Measurements from ENCODE around the gene PPARA. TPM values are rescaled to one million over a fixed set of nuclear protein-coding genes. Genes with fewer than 3 reads are reported as not detected.
"Not testable (repeated sequence)": the region's sequence is repeated elsewhere in the genome, so short reads cannot be mapped to it uniquely, and the experiment has no call there.

The PPARA gene
- total RNA-seq, 1 donor from 2014 or later: 7.9 TPM

DNA sequence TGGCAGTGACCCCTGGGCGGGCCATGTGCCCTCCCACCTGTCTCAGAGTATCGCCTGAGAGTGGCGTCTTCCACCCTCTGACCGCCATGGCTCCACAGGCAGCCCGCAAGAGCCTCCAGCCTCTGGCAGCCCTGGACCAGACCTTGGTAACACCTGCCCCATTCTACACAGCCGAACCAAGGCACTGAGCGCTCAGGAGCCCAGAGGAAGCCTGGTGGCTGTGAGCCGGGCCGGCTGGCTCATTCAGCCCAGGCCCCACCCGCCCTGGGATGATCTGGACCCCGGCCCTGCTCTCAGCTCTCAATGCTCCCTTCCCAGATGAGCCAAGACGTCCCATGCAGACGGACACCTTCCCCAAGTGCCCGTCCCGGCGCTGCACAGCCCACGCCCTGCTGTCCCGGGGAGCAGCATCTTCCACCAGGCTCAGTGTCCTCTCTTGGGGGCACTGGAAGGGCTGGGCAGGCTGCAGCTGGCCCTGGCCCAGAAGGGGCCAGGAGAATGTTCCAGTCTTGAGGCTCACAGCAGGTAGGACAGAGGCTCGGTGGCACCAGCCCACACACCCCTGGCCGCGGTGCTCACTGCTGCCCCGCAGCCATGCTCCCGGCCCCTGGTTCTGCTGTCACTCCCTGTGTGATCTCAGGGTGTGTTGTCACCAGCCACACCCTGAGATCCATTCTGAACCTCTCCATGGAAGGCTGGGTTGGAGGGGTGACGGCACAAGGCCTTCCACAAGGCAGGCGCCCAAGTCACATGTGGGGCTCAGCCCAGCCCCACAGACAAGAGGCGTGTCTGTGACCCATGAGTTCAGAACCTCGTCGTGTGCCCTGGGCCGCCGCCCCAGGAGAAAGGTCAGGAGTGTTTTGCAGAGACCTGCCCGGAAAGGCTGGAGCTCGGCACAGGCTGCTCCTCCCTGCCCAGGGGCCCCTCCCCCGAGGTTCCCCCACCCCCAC lies 24.2 kb upstream of the PPARA start:
- no peak for DNase-seq (ENCODE audit: low read depth in 2 of 2)

- no peak for DNase-seq (ENCODE audit: low read depth in 2 of 2)
Observed at GRCh38 chr22:46126853-46127385, 23.4 kb upstream of the PPARA start.

GRCh38 chr22:46127556-46127955 lies 22.8 kb upstream of the PPARA start:
- DNase-seq (ENCODE audit: low read depth in 2 of 2): no peak

GRCh38 chr22:46128606-46129005 lies 21.7 kb upstream of the PPARA start:
- no peak for DNase-seq (ENCODE audit: low read depth in 2 of 2)

GRCh38 chr22:46129390-46130041 lies 20.8 kb upstream of the PPARA start:
- DNase-seq (ENCODE audit: low read depth in 2 of 2): no peak

- DNase-seq (ENCODE audit: low read depth in 2 of 2): no peak
Observed at GRCh38 chr22:46131151-46131587, 19.2 kb upstream of the PPARA start.

GRCh38 chr22:46132193-46132829 lies 18.0 kb upstream of the PPARA start:
- DNase-seq (ENCODE audit: low read depth in 2 of 2): not testable (repeated sequence)

DNA sequence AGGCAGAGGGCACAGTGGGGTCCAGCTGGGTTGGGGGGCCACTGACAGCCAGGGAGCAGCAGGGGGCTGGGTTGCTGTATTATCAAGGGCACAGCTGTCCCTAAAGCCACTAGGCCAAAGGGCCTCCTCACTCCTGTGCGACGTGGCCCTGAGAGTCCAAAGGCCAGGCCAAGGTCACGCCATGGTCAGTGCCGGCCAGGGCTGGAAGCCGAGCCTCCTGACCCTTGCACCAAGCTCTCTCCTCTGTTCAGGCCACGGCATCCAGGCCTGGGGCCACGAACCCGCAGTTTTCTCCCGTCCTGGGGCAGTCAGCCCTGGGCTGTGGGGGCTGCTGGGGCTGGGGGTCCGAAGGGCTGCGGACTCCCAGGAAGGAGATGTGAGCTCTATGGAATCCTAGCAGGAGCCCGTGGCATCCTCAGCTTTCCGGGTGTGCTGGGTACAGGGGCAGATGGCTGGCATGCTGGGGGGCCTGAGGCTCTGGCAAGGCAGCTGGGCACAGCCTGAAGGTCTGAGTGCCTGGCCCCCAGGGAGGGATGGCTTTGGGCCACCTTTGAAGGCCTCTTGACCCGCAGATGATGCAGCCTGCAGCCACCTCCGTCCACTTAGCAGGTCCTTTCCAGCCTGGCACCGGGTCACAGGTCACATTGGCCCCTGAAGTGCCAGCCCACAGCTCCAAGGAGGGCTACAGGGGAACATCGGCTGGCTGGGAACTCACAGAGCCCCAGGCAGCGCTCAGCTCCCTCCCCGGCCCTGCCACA lies 17.3 kb upstream of the PPARA start:
- DNase-seq (ENCODE audit: low read depth in 2 of 2): no peak

GRCh38 chr22:46133588-46133855 lies 16.8 kb upstream of the PPARA start:
- no peak for DNase-seq (ENCODE audit: low read depth in 2 of 2)

DNA sequence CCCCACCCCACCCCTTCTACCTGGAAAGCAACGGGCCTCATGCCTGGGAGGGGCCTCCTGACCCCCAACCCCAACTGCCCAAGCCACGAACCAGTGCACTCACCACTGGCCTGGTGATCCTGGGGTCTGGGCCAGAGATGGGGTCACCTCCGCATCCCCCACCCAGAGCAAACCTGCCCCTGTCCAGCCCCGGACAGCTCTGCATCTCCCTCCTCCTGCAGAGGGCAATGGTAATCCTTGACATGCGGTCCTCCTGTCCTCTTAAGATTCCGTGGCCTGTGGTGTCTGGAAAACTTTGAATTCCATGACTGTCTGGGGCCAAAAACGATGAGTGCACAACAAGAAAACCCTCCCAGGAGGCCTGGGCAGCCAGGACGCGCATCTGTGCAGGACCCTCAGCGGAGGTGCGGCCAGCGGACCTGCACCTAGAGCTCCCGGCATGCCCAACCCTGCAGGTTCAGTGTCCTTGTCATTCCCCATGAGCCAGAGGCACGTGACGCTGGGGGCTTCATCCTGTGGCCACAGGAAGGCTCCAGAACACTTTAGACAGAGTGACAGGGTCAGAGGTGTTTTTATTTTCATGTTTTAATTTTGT lies 16.1 kb upstream of the PPARA start:
- no peak for DNase-seq (ENCODE audit: low read depth in 2 of 2)

- DNase-seq (ENCODE audit: low read depth in 2 of 2): no peak
Observed at GRCh38 chr22:46135611-46136485, 14.5 kb upstream of the PPARA start.

DNA sequence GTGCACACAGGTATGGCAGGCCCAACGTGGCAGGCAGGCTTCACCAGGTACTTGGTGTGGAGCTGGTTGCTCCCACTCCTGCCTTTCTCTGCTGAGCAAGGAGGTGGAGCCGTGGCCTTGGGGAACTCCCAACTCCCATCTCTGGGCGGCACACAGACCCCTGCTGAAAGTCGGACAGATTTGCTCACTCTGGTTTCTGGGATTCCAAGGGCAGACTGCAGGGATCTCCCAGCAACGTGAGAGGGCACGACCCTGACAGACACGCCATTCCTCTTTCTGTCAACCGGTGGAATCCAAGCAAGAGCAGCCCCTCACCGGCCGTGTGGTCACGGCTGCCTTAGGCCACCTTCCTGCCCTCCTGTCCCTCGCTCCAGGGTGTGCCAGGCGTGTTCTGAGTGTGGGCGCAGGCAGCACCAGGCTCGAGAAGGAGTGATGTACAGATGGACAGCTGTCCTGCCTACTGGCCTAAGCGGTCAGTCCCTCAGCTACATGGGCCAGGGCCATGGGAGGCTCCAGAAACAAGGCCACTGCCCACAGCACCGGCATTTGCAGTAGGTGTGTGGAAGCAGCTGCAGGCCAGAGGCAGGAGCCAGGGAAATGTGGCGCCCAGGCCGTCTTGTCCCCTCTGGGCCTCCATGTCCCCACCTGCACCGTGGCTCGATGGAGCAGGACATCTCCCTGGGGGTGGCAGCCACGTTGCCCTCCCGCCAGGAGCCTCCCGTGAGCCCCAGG lies 13.7 kb upstream of the PPARA start:
- no peak for DNase-seq (ENCODE audit: low read depth in 2 of 2)

GRCh38 chr22:46137218-46137766 lies 13.0 kb upstream of the PPARA start:
- no peak for DNase-seq (ENCODE audit: low read depth in 2 of 2)

DNA sequence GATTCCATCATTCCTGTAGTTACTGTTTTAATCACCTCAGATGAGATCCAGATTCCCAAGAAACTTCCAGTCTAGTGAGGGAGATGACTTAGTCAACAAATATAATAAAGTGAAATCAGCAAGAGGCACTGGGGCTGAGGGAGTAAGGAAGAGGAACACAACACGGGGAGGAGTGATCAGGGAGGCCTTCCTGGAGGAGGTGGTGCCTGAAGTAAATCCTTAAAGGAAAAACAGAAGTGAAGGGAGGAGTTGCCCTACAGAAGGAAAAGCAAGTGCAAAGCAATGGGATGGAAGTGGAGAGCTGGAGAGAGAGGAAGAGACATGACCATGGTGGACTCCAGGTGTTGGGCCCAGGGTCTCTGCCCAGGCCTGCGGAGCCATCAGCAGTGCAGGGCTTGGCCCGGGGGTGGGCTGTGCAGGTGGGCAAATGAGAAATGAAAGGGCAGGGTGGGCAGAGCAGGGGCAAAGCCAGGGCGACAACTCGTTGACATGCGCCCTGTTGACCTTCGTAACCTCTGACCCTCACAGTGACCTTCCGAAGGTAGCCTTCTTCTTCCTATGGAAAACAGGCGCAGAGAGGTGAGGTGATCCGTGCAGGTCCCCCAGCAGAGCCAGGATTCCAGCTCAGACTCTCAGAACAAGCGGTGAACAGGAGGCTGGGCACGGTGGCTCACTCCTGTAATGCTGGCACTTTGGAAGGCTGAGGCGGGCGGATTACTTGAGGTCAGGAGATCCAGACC lies 12.1 kb upstream of the PPARA start:
- no peak for DNase-seq (ENCODE audit: low read depth in 2 of 2)

DNA sequence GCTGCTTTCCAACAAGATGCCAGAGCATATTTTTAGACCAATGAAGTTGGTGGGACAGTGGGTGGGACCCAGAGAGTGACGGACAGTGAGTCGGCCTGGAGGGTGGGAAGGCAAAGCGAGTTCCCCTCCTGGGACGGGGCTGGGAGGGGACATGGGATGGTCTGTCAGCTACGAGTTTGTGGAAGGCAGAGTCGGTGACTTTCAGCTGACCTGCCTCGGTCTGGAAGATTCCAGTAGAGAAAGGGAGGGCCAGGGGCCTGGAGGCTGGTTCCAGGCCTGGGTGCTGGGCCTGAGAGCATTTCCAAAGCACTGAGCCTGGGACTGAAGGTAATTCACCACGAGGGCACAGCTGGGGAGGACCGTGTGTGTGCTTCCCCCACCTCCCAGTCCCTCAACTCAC lies 10.9 kb upstream of the PPARA start:
- not testable (repeated sequence) for DNase-seq (ENCODE audit: low read depth in 2 of 2)

DNA sequence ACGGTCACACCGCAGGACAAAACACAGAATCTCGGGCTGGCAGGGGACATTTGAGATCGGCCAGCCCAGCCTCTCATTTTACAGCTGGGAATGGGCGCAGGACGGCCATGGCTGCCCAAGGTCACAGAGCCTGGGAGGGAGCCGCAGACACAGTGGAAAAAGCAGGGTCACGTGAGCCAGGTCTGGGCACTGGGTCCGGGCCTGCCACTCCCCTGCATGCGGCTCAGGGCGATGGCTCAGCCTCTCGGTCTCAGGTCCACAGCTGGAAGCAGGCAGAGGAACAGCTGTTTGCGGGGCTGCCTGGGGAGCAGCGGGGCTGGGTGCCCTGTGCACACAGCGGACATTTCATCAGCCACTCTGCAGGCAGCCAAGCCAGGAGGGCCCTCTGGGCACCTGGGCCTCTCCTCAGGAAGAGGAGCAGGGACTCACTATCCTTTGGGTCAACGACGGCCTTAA lies 10.4 kb upstream of the PPARA start:
- no peak for DNase-seq (ENCODE audit: low read depth in 2 of 2)

GRCh38 chr22:46140989-46141928 lies 9.1 kb upstream of the PPARA start:
- no peak for DNase-seq (ENCODE audit: low read depth in 2 of 2)
